GM19351 (cell line): ENCODE data around the gene UBTF.

Source experiments
- ATAC-seq: cut with Tn5 transposase; IDR thresholded peaks from one replicate; pipeline ENCODE4 v1.9.1; 2021; ENCODE audit warnings: mild to moderate bottlenecking, moderate library complexity; ENCODE audit not compliant: unreplicated experiment

UBTF gene

GRCh38 chr17:44219616-44220212 lies at the start of gene UBTF:
UBTF (minus strand) TSS chr17:44219675; CDS start chr17:44218229, 1,446 bp downstream.
- ATAC-seq, result peak; percentile 0

DNA sequence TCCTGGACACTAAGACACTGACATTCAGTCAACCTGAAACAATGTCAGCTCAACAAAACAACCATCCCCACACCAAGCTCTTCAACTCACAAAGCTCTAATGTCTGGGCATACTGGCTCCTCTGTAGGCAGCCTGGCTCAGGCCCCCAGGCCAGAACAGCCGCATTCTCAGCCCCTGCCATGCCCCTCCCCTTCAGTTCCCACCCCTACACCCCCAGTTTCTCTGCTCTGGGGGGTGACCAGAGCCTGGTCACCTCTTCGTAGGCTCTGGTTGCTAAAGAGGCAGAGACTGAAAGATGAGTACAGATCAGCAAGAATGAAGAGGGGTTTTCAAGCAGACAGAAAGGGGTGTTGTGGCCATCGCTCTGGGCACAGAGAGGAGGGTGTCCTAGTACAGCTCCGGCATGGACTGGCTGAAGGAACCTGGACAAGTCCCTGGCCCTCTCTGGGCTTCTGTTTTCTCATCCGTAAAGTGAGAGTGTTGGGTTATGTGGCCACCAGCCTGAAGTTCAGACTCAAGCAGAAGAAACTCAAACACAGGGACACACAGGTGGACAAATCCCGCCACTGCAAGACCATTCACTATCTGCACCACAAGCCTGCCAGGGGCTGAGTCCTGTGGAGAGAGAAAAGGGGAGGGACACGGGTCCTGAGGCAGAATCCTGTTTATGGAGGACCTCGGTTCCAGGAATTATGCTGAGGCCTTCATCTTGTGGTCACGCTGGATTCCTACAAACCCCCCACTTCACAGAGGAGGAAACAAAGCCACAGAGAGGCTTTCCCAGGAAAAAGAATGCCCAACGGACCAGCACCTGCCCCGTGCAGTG lies 49.4 kb upstream of the UBTF start:
- ATAC-seq, result no peak

GRCh38 chr17:44267818-44268490 lies 48.5 kb upstream of the UBTF start, which contains the start of gene SLC4A1:
SLC4A1 (minus strand) TSS chr17:44268135; CDS start chr17:44262866, 5,269 bp downstream.
- no peak for ATAC-seq

DNA sequence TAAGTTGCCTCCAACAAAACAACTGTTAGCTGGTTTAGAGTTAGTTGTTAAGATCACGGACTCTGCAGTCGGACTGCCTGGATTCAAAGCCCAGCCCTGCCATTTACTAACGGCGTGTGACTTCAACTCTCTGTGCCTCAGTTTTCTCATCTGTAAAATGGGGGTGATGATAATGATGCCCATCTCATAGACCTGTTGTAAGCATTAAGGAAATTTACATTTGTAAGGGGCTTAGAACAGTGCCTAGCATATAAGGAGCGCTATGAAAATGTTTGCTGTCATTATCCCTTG lies 47.6 kb upstream of the UBTF start:
- ATAC-seq, result no peak

- no peak for ATAC-seq
Measured at GRCh38 chr17:44266402-44267164, 47.1 kb upstream of the UBTF start.

GRCh38 chr17:44263345-44263902 lies 43.9 kb upstream of the UBTF start:
- ATAC-seq, result no peak

DNA sequence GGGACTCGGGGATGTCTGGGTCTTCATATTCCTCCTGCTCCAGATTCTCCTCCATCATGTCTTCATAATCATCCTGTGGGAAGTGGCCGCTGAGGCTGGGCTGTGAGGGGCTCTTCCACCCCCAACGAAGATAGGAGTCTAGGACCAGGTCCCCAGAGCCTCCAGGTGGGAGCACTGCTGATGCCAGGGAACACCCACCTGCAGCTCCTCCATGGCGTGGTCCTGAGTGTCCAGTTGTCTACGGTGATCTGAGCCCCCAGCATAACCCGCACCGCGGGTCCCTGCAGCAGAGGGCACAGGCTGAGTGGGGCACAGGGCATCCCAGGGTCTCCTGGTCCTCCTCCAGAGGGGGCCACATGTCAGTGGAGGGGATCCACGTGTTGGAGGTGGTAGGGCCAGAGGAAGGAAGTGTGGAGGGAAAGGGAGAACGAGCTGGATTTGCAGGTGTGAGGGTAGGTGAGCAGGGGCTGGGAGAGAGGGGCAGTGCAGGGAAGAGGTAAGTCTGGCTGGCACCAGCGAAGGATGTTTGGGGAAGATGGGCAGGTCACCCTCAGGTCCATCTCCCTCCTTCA lies 43.3 kb upstream of the UBTF start:
- ATAC-seq, result no peak

- no peak for ATAC-seq
Measured at GRCh38 chr17:44260296-44260695, 40.8 kb upstream of the UBTF start.

- ATAC-seq, result no peak
Measured at GRCh38 chr17:44258811-44259351, 39.4 kb upstream of the UBTF start.

DNA sequence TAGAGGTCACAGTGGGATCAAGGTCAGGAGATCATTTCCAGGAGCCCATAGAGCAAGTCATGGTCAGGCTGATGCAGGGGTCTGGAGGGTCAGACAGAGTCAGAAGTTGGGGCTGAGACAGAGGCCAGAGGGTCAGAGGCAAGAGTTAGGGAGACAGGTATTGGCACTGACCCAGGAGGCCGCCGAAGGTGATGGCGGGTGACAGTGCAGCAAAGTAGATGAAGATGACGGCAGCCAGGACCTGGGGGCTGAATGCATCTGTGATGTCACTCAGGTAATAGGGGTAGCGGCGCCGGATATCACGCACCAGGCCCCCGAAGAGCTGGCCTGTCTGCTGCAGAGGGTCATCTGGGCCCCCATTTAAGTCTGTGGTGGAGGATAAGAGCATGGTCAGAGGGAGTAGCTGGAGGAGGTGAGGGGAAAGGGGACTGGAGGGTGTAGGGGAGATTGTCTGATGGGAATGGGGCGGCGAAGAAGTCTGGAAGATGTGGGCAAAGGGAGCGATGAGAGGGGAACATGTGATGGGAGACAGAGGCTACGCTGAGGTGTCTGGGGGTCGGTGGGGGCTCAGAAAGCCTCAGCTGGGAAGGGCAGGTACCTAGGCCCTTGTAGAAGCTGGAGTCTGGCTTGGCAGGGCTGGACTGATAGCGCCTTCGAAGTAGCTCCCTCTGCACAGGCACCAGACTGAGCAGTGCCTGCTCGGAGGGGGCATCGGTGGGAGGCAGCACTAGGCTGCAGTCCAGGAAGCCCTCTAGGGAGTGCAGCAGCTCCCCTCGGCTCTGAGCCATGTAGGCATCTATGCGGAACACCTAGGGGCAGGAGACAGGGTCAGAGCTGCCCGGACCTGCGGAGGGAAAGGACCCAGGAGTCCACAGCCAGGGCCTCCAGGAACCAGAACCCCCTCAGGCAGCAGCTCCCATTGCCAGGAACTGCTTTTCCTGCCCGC lies 38.6 kb upstream of the UBTF start:
- no peak for ATAC-seq

GRCh38 chr17:44256671-44257070 lies 37.2 kb upstream of the UBTF start:
- ATAC-seq, result no peak

DNA sequence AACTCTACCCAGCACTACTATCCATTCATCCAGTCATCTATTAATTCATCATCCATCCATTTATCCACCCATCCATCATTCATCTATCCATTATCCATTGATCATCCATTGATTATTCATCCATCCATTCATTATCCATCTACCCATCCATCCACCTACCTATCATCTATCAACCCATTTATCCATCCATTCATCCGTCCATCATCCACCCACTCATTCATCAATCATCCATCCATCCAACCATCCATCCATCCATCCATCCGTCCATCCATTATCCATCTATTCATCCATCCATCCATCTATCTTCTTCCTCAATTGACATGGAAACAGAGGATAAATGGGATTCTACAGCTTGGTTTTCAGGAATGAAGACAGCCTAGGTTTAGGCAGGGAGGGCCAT lies 36.4 kb upstream of the UBTF start:
- no peak for ATAC-seq

- no peak for ATAC-seq
Measured at GRCh38 chr17:44254361-44255095, 35.1 kb upstream of the UBTF start.

DNA sequence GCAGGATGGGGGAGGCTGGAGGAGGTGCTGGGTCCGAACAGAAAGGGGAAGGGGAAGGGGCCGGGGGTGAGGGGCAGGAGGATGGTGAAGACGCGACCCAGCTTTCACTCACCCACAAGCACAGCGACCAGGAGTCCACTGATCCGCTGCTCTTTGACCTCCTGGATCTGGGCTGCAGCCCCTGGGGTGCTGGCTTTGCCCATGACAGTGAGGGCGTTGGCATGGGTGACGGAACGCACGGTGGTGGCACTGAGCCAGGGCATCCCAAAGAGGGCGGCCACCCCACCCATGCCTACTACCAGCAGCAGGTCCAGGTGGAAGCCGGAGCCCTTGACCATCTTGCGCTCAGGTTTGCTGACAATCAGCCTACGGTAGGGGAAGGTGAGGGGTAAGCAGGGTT lies 33.5 kb upstream of the UBTF start:
- ATAC-seq, result no peak

DNA sequence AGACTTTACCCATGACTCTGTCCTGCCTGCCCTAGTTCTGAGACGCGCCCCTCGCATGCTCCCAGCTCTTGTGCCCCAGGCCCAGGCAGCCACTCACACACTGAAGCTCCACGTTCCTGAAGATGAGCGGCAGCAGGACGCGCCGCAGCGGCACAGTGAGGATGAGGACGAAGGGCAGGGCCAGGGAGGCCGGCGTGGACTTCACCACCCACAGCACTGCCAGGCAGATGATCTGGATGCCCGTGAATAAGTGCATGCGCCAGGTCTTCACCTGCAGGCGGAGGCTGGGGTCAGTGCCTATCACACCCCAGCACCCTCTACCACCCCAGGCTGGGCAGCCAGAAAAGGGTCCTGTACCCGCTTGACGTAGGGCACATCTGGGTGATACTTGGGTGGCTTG lies 31.6 kb upstream of the UBTF start:
- no peak for ATAC-seq

DNA sequence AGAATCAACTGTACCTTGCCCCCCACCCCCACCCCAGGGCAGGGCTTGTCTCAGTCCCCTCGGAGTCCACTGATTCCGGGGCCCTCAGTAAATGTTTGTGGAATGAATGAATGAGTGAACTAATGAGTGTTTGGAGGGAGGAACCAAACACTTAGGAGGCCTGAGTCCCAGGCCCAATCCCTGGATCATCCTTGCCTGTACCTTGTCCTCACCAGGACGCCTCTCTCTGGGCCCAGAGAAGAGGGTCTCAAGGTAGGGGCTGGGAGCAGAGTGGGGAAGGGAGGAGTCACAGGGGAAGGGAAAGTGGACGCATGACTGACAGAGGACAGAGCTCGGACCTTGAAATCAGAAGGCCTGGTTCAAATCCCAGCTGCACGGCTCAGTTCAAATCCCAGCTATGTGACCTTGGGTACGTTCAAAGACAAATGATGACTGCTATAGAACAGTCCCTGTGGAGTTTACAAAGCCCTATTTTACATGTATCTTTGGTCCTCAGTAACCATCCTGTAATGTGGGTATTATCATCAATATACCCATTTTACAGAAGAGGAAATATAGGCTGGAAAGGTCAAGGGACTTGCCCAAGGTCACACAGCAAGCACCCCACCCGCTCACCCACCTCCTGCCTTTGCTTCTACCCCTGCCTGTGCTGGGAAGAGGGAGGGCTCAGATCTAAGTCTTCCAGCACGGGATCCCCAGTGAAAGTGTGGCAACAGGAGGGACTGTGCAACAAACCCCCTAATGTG lies 30.2 kb upstream of the UBTF start:
- ATAC-seq, result no peak

DNA sequence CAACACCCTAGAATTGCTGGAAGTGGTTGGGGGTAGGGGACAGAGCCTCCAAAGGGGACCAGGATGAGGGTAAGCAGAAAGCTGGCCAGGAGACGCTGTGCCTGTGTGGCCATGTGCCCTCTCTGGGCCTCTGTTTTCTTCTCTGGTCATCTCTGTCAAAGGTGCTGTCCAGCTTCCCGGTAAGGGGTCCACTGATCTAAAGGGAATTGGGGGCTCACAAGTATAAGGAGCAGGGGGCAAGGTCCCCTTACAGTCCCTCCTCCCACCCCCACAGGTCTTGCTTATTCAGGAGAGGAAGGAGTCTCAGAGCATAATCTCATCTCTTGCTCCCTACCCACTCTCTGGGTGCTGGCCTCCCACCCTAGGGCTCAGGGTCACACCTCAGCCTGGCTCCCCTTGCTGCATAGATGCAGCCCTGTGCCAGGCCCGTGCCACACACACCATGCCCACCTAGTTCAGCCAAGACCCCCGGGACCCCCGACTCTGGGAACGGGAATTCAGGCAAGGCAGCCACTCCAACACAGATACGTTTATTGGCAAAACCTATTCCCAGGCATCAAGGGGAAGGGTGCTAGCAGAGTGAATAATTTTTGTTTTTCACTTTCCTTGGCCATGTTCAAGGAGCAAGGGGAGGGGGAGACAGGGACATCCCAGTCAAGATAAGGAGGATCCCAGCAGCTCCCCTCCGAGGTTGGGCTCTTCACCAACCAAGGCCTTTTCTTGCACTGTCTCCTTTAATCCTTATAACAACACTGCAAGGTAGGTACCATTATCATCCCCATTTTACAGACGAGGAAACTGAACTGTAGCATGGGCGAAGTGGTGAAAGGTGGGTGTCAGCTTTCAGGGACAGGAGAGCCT lies 28.6 kb upstream of the UBTF start:
- no peak for ATAC-seq
